ENCODE measurements around the gene RNU4-1. TPM values are rescaled to one million over a fixed set of nuclear protein-coding genes. Genes with fewer than 3 reads are reported as not detected.
"Not testable (repeated sequence)": the region's sequence is repeated elsewhere in the genome, so short reads cannot be mapped to it uniquely, and the experiment has no call there.

Gene RNU4-1
- total and polyA plus RNA-seq, 8 donors: under 0.01 TPM; not detected in 4

DNA sequence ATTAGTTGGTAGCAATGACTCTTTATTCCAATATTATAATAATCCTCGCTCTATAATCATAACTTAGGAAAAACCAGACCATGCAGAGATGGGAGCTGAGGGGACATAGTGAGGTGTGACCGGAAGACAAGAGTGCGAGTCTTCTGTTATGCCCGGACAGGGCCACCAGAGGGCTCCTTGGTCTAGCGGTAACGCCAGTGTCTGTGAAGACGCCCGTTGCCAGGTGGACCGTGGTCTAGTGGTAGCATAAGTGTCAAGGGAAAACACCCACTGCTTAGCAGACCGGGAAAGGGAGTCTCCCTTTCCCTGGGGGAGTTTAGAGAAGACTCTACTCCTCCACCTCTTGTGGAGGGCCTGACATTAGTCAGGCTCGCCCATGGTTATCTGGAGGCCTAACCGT, 42.4 kb upstream of the RNU4-1 start:
- H3K36me3 ChIP-seq; intact Hi-C loops (cut with DNase I; ENCODE audit: low total_unique reads); H3K27me3 ChIP-seq; H3K4me1 ChIP-seq; H3K4me3 ChIP-seq; H3K27ac ChIP-seq: not testable (repeated sequence)
- TF ChIP-seq, protein P1, sequence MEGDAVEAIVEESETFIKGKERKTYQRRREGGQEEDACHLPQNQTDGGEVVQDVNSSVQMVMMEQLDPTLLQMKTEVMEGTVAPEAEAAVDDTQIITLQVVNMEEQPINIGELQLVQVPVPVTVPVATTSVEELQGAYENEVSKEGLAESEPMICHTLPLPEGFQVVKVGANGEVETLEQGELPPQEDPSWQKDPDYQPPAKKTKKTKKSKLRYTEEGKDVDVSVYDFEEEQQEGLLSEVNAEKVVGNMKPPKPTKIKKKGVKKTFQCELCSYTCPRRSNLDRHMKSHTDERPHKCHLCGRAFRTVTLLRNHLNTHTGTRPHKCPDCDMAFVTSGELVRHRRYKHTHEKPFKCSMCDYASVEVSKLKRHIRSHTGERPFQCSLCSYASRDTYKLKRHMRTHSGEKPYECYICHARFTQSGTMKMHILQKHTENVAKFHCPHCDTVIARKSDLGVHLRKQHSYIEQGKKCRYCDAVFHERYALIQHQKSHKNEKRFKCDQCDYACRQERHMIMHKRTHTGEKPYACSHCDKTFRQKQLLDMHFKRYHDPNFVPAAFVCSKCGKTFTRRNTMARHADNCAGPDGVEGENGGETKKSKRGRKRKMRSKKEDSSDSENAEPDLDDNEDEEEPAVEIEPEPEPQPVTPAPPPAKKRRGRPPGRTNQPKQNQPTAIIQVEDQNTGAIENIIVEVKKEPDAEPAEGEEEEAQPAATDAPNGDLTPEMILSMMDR (IDR thresholded peaks at IDR 0.05): peak in 5 of 7 experiments; percentile 45 to 72 (median 65)
- DNase-seq: peak; percentile 66 to 84
- H3K9me3 ChIP-seq: peaks cover 0 to 15% (median 5%) of the 10 kb centered on the region in 4 donors
- 16 to 21% (median 20%) methylated on average over 12 of the region's 12 CpGs for WGBS, 5 donors

DNA sequence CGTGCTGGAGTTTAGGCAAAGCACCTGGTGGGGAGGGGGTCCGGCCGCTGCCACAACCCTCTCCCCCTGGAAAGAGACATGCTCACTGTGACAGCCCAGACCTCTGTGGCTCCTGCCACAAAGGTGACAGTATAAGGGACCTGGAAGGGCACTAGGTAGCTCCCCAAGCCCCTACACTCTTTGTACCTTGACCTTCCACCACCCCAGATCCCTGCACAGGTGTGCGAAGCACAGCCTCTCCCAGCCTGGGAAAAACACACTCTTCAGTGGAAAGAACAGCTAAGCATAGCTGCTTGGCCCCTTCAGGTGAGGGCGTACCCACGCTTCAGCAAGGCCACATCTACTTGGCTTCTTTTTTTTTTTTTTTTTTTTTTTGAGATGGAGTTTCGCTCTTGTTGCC, 39.5 kb upstream of the RNU4-1 start:
- DNase-seq: no peak
- Histone ChIP-seq H3K27me3 (no peaks in the 10 kb centered on the region), H3K4me1 (peaks cover 0 to 12% (median 2%) of the 10 kb centered on the region in 4 donors), H3K36me3 (no peaks in the 10 kb centered on the region), H3K9me3 (peaks cover 0 to 7% (median 3%) of the 10 kb centered on the region in 4 donors), H3K4me3 (no peak overlapping the region), H3K27ac (no peak overlapping the region)
- 77 to 84% (median 81%) methylated on average over 6 to 7 of the region's 7 CpGs for WGBS, 5 donors
- no peak for TF ChIP-seq POLR2AphosphoS5 (IDR thresholded peaks at IDR 0.05)
- TF ChIP-seq EP300 (IDR thresholded peaks at IDR 0.05): no peak
- TF ChIP-seq POLR2A (IDR thresholded peaks at IDR 0.05): no peak
- TF ChIP-seq, protein P1 (IDR thresholded peaks at IDR 0.05): no peak
- intact Hi-C loops (cut with DNase I; ENCODE audit: low total_unique reads): no loop called here

DNA sequence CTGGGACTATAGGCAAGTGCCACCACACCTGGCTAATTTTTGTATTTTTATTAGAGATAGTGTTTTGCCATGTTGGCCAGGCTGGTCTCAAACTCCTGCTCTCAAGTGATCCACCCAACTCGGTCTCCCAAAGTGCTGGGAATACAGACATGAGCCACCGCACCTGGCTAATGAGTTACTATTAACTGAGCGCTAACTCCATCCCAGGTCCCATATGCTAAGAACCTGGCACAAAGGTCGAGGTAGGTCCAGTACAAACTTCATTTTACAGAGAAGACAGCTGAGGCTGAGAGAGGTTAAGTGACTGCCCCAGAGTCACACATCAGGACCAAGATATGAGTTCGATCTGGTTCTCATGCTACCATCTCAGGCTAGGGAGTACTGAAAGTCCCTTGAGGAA, 39.0 kb upstream of the RNU4-1 start:
- WGBS, 5 donors: 76 to 83% (median 82%) methylated on average over 5 of the region's 5 CpGs

DNA sequence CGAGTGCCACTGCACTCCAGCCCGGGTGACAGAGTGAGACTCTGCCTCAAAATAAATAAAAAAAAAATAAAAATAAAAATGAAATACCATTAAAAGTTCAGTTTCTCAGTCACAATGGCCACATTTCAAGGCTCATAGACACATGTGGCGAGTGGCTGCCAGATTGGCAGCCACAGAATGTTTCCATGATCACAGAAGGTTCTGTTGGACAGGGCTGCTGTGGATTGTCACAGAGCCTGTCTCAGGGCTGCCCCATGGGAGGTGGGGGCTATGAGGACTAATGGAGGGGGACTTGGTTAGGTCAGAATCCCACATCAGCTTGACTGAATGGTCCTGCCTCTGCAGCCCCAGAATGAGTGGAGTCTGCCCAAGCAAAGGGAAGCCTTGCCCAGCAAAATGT, 38.4 kb upstream of the RNU4-1 start:
- no peak for DNase-seq
- Histone ChIP-seq H3K9me3 (no peaks in the 10 kb centered on the region), H3K4me1 (peaks cover 0 to 15% (median 2%) of the 10 kb centered on the region in 4 donors), H3K27ac (no peak overlapping the region), H3K4me3 (no peak overlapping the region), H3K36me3 (no peaks in the 10 kb centered on the region), H3K27me3 (no peaks in the 10 kb centered on the region)
- intact Hi-C loops (cut with DNase I; ENCODE audit: low total_unique reads): no loop called here
- no peak for TF ChIP-seq POLR2AphosphoS5 (IDR thresholded peaks at IDR 0.05)
- no peak for TF ChIP-seq EP300 (IDR thresholded peaks at IDR 0.05)
- TF ChIP-seq, protein P1 (IDR thresholded peaks at IDR 0.05): no peak
- 35 to 59% (median 50%) methylated on average over 3 of the region's 3 CpGs for WGBS, 5 donors

More for the DNA sequence above, 39.0 kb upstream of the RNU4-1 start:
- no peak for TF ChIP-seq POLR2A (IDR thresholded peaks at IDR 0.05)
- TF ChIP-seq, protein P1 (IDR thresholded peaks at IDR 0.05): no peak
- no peak for TF ChIP-seq EP300 (IDR thresholded peaks at IDR 0.05)
- no peak for TF ChIP-seq POLR2AphosphoS5 (IDR thresholded peaks at IDR 0.05)
- Histone ChIP-seq H3K4me1 (peaks cover 0 to 15% (median 2%) of the 10 kb centered on the region in 4 donors), H3K9me3 (peaks cover 0 to 2% (median under 1%) of the 10 kb centered on the region in 4 donors), H3K4me3 (no peak overlapping the region), H3K27me3 (no peaks in the 10 kb centered on the region), H3K27ac (no peak overlapping the region), H3K36me3 (no peaks in the 10 kb centered on the region)
- intact Hi-C loops (cut with DNase I; ENCODE audit: low total_unique reads): no loop called here
- no peak for DNase-seq
